A549 (cell line): ENCODE results near the gene XRRA1. TPM values are rescaled to one million over a fixed set of nuclear protein-coding genes. Genes with fewer than 3 reads are reported as not detected.

Experiments
- ATAC-seq, 2 experiments: fragments of 200-7000 bp in 1 of 2; fragments of >200 bp in 1 of 2; cut with Nextera tagmentation in 1 of 2; cut with Tn5 transposase in 1 of 2; 3 replicates each; pipeline versions ENCODE4 v1.8.0 to v1.9.1; 2018 to 2020; ENCODE audit warnings: mild to moderate bottlenecking in 1 of 2, moderate library complexity in 1 of 2
- CTCF ChIA-PET: fragments of 300-600 bp; sonication (Branson Sonifier 250); formaldehyde crosslinking; extraction: SDS; loops from one replicate; lab custom pipeline; 2021; ENCODE audit warnings: antibody characterized with exemption, inconsistent platforms; lab: Yijun Ruan, JAX
- POLR2A ChIA-PET: fragments of 350-600 bp; formaldehyde crosslinking; extraction: SDS; loops from one replicate; lab custom pipeline; 2021; ENCODE audit warnings: antibody characterized with exemption, inconsistent platforms; lab: Yijun Ruan, JAX
- DNase-seq, 2 experiments: peaks; one replicate each; pipeline versions ENCODE4 v3.0.0 to v3.0.0-alpha.2; 2011 to 2016; ENCODE audit warnings: low read depth in 1 of 2, low spot score in 1 of 2
- FAIRE-seq: peaks from 2 replicates; lab custom pipeline; 2011; peaks lifted over from hg19 to GRCh38; lab: Jason Lieb, UNC
- H3K27ac ChIP-seq, 2 experiments: fragments of >200 bp; sonication (Bioruptor Twin); formaldehyde crosslinking; 3 replicates each; pipeline ENCODE4 v1.5.1; 2016 to 2017
- H3K4me1 ChIP-seq: fragments of >200 bp; sonication (Bioruptor Twin); formaldehyde crosslinking; 3 replicates; pipeline ENCODE4 v1.6.1; 2016
- H3K4me2 ChIP-seq: fragments of >200 bp; sonication (Bioruptor Twin); formaldehyde crosslinking; 3 replicates; pipeline ENCODE4 v1.6.1; 2016
- H3K4me3 ChIP-seq: fragments of >200 bp; sonication (Bioruptor Twin); formaldehyde crosslinking; 3 replicates; pipeline ENCODE4 v1.5.1; 2016
- H3K9me3 ChIP-seq: fragments of >200 bp; sonication (Bioruptor Twin); formaldehyde crosslinking; 3 replicates; pipeline ENCODE4 v1.6.1; 2016
- BHLHE40 ChIP-seq: IDR thresholded peaks from 2 replicates; pipeline ENCODE4 v1.6.1; 2012; ENCODE audit warnings: low read depth, low read length, inconsistent platforms
- CHD2 ChIP-seq: fragments of 150-350 bp; IDR thresholded peaks from 2 replicates; pipeline ENCODE4 v1.6.1; 2014; ENCODE audit warnings: low read length; ENCODE audit not compliant: partially characterized antibody
- EHMT2 ChIP-seq: fragments of 200-600 bp; sonication (generic); IDR thresholded peaks from 2 replicates; pipeline ENCODE4 v1.6.1; 2016; ENCODE audit warnings: antibody characterized with exemption, low read depth, mild to moderate bottlenecking, moderate library complexity
- EP300 ChIP-seq, 2 experiments: fragments of >200 bp; sonication (Bioruptor Twin); formaldehyde crosslinking; IDR thresholded peaks; 2 replicates in 1 of 2; 3 replicates in 1 of 2; pipeline ENCODE4 v1.6.1; 2016 to 2017
- ESRRA ChIP-seq: fragments of 150-350 bp; IDR thresholded peaks from 2 replicates; pipeline ENCODE4 v1.6.1; 2014; ENCODE audit warnings: mild to moderate bottlenecking, low read length, borderline replicate concordance
- FOSB ChIP-seq: fragments of 250-450 bp; sonication (Bioruptor Pico); IDR thresholded peaks from 2 replicates; pipeline ENCODE4 v1.5.0; 2020; ENCODE audit warnings: mild to moderate bottlenecking, moderate library complexity
- FOXS1 ChIP-seq: fragments of 250-450 bp; sonication (Bioruptor Pico); IDR thresholded peaks from 2 replicates; pipeline ENCODE4 v1.5.0; 2020; ENCODE audit warnings: mild to moderate bottlenecking, moderate library complexity
- HDAC2 ChIP-seq: fragments of 200-600 bp; sonication (generic); IDR thresholded peaks from 2 replicates; pipeline ENCODE4 v1.6.1; 2016
- HEYL ChIP-seq: fragments of 250-450 bp; sonication (Bioruptor Pico); IDR thresholded peaks from 2 replicates; pipeline ENCODE4 v1.8.0; 2021; ENCODE audit warnings: mild to moderate bottlenecking, moderate library complexity
- HMGXB4 ChIP-seq: fragments of 250-450 bp; sonication (Bioruptor Pico); IDR thresholded peaks from 2 replicates; pipeline ENCODE4 v1.5.0; 2021; ENCODE audit warnings: mild to moderate bottlenecking, moderate library complexity, borderline replicate concordance
- HOXA7 ChIP-seq: fragments of 250-450 bp; sonication (Bioruptor Pico); IDR thresholded peaks from 2 replicates; pipeline ENCODE4 v1.5.0; 2020; ENCODE audit warnings: mild to moderate bottlenecking, moderate library complexity
- HOXB13 ChIP-seq: fragments of 250-450 bp; sonication (Bioruptor Pico); IDR thresholded peaks from 2 replicates; pipeline ENCODE4 v1.5.0; 2020; ENCODE audit warnings: low read depth, mild to moderate bottlenecking, moderate library complexity
- HOXB5 ChIP-seq: fragments of 250-450 bp; sonication (Bioruptor Pico); IDR thresholded peaks from 2 replicates; pipeline ENCODE4 v1.5.0; 2020; ENCODE audit warnings: mild to moderate bottlenecking, moderate library complexity
- MAFK ChIP-seq: fragments of 450-650 bp; IDR thresholded peaks from 2 replicates; pipeline ENCODE4 v1.6.1; 2014; ENCODE audit not compliant: partially characterized antibody
- MAZ ChIP-seq: fragments of 150-350 bp; IDR thresholded peaks from 2 replicates; pipeline ENCODE4 v1.6.1; 2014; ENCODE audit warnings: antibody characterized with exemption, low read depth, low read length, borderline replicate concordance
- NPAS2 ChIP-seq: fragments of 250-450 bp; sonication (Bioruptor Pico); IDR thresholded peaks from 2 replicates; pipeline ENCODE4 v1.8.0; 2022; ENCODE audit warnings: mild to moderate bottlenecking, moderate library complexity, borderline replicate concordance
- PBX3 ChIP-seq: IDR thresholded peaks from 2 replicates; pipeline ENCODE4 v1.6.1; 2012
- PHF8 ChIP-seq: fragments of 200-600 bp; sonication (generic); IDR thresholded peaks from 2 replicates; pipeline ENCODE4 v1.6.1; 2016; ENCODE audit warnings: low read depth, mild to moderate bottlenecking, antibody characterized with exemption, moderate library complexity, borderline replicate concordance
- POLR2A ChIP-seq: IDR thresholded peaks from 2 replicates; pipeline ENCODE4 v1.6.1; 2012; ENCODE audit warnings: mild to moderate bottlenecking, low read length
- RAD21 ChIP-seq, 2 experiments: fragments of >200 bp in 1 of 2; sonication (Bioruptor Twin) in 1 of 2; formaldehyde crosslinking in 1 of 2; IDR thresholded peaks in 1 of 2; conservative IDR thresholded peaks in 1 of 2; 2 replicates in 1 of 2; 3 replicates in 1 of 2; pipeline ENCODE4 v1.6.1; 2012 to 2018; ENCODE audit warnings: inconsistent platforms in 1 of 2
- RARB ChIP-seq: fragments of 250-450 bp; sonication (Bioruptor Pico); IDR thresholded peaks from 2 replicates; pipeline ENCODE4 v1.8.0; 2021; ENCODE audit warnings: mild to moderate bottlenecking, moderate library complexity
- REST ChIP-seq: fragments of 200-600 bp; sonication (generic); IDR thresholded peaks from 2 replicates; pipeline ENCODE4 v1.6.1; 2016; ENCODE audit warnings: antibody characterized with exemption, mild to moderate bottlenecking, moderate library complexity
- RNF2 ChIP-seq: fragments of 200-600 bp; sonication (generic); IDR thresholded peaks from 2 replicates; pipeline ENCODE4 v1.6.1; 2016; ENCODE audit warnings: low read depth, mild to moderate bottlenecking, antibody characterized with exemption, moderate library complexity, borderline replicate concordance
- SMC3 ChIP-seq: fragments of >200 bp; sonication (Bioruptor Twin); formaldehyde crosslinking; IDR thresholded peaks from 3 replicates; pipeline ENCODE4 v1.6.1; 2018; ENCODE audit warnings: inconsistent platforms
- SREBF2 ChIP-seq: fragments of 450-650 bp; IDR thresholded peaks from 2 replicates; pipeline ENCODE4 v1.6.1; 2014; ENCODE audit warnings: mild to moderate bottlenecking, moderate library complexity
- TFCP2L1 ChIP-seq: fragments of 250-450 bp; sonication (Bioruptor Pico); IDR thresholded peaks from 2 replicates; pipeline ENCODE4 v1.5.0; 2021; ENCODE audit warnings: mild to moderate bottlenecking
- ZC3H11A ChIP-seq: fragments of 450-650 bp; IDR thresholded peaks from 2 replicates; pipeline ENCODE4 v1.6.1; 2014; ENCODE audit warnings: antibody characterized with exemption, mild to moderate bottlenecking
- ZSCAN20 ChIP-seq: fragments of 250-450 bp; sonication (Bioruptor Pico); IDR thresholded peaks from 2 replicates; pipeline ENCODE4 v1.8.0; 2022; ENCODE audit warnings: mild to moderate bottlenecking, moderate library complexity
- WGBS: methylation state at CpG from one replicate; pipeline ENCODE4 v1.1.6; 2017; ENCODE audit errors: missing lambda C conversion rate; 5-methylcytosine and 5-hydroxymethylcytosine counted together
- polyA plus RNA-seq, 4 experiments: library from polyadenylated mRNA; depleted of rRNA in 3 of 4; stranded (reverse); fragments of >200 nt; fragmentation: RNase III in 1 of 4; extraction: RNeasy Plus Mini Kit Qiagen cat#74134 plus additional on column Dnase treatment in 1 of 4; gene quantifications; 2 replicates in 3 of 4; 3 replicates in 1 of 4; pipeline ENCODE4 v1.2.3, GENCODE V29; 2011 to 2017
- TF ChIP-seq, protein P1 (sequence below): fragments of 150-350 bp; IDR thresholded peaks from 2 replicates; pipeline ENCODE4 v1.6.1; 2014; ENCODE audit warnings: low read depth, mild to moderate bottlenecking, low read length

Gene XRRA1
- polyA plus RNA-seq, 2 of the 4 experiments (the other 2 are of a cell fraction) = 6.6 to 10.6 TPM

DNA sequence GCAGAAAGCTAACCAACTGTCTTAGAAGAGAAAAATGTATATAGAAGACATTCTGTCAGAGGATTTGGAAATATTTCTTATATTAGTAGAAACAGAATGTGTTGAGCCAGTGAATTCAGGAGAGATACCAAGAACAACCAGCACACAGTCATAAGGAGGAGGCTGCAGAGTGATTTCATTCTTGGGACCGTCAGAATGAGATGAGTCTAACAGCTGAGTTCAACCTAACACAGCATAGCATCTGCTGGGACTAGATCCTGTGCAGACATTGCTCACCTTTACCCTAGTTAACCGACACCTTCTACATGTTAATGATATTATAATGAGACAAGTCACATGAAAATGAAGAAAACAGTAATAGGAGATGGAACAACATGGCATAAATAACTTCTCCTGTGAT is 85.5 kb downstream of the XRRA1 start:
- ATAC-seq (no peak), DNase-seq (no peak), FAIRE-seq (no peak)
- Histone ChIP-seq H3K27ac (no peak overlapping the region), H3K9me3 (peaks cover 58% of the 10 kb centered on the region), H3K4me1 (no peaks in the 10 kb centered on the region), H3K4me3 (no peak overlapping the region), H3K4me2 (no peak overlapping the region)
- ChIA-PET POLR2A (no interaction called here), CTCF (no interaction called here)
- WGBS = 93% methylated on average over 2 of the region's 2 CpGs
- no peak for TF ChIP-seq MAZ
- no peak for TF ChIP-seq EHMT2
- TF ChIP-seq HEYL (CRISPR knock-in tag) = no peak
- TF ChIP-seq HMGXB4 (CRISPR knock-in tag) = no peak
- no peak for TF ChIP-seq PHF8
- TF ChIP-seq FOSB (CRISPR knock-in tag) = no peak
- TF ChIP-seq HDAC2 = no peak
- TF ChIP-seq ZSCAN20 = no peak
- no peak for TF ChIP-seq REST
- TF ChIP-seq FOXS1 (CRISPR knock-in tag) = no peak
- no peak for TF ChIP-seq ESRRA
- no peak for TF ChIP-seq PBX3
- TF ChIP-seq RNF2 = no peak
- TF ChIP-seq SMC3 = no peak
- TF ChIP-seq HOXB5 = no peak
- no peak for TF ChIP-seq CHD2
- no peak for TF ChIP-seq NPAS2 (CRISPR knock-in tag)
- TF ChIP-seq HOXA7 (CRISPR knock-in tag) = no peak
- no peak for TF ChIP-seq MAFK
- TF ChIP-seq ZC3H11A = no peak

GRCh38 chr11:74860743-74861142 is 88.1 kb downstream of the XRRA1 start:
- ChIA-PET CTCF (interaction anchor here (1.0 to 1.1 kb wide), 5 partner anchors 9 to 408 kb away, joined by 3 to 5 read pairs (median 4); no protein-coding TSS in a partner anchor), POLR2A (no interaction called here)
- ATAC-seq (no peak), DNase-seq (no peak), FAIRE-seq (no peak)
- H3K27ac ChIP-seq = no peak overlapping the region
- no peak overlapping the region for H3K4me3 ChIP-seq
- no peak overlapping the region for H3K4me2 ChIP-seq
- H3K4me1 ChIP-seq = no peaks in the 10 kb centered on the region
- H3K9me3 ChIP-seq = peaks cover 33% of the 10 kb centered on the region
- TF ChIP-seq BHLHE40 (no peak), TFCP2L1 (CRISPR knock-in tag) (no peak), POLR2A (no peak), EP300 (IDR thresholded peaks at IDR 0.05) (no peak), PBX3 (no peak), HOXA7 (CRISPR knock-in tag) (no peak), SREBF2 (no peak), HMGXB4 (CRISPR knock-in tag) (no peak), RAD21 (conservative IDR thresholded peaks at IDR 0.05 in 1 of 2, IDR thresholded peaks at IDR 0.05 in 1 of 2) (no peak), HOXB13 (no peak), HDAC2 (no peak), RARB (no peak)
- TF ChIP-seq, protein P1, sequence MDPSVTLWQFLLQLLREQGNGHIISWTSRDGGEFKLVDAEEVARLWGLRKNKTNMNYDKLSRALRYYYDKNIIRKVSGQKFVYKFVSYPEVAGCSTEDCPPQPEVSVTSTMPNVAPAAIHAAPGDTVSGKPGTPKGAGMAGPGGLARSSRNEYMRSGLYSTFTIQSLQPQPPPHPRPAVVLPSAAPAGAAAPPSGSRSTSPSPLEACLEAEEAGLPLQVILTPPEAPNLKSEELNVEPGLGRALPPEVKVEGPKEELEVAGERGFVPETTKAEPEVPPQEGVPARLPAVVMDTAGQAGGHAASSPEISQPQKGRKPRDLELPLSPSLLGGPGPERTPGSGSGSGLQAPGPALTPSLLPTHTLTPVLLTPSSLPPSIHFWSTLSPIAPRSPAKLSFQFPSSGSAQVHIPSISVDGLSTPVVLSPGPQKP = no peak
